HUES48 (cell line): Measurements from ENCODE around the gene ALDH2.
"Not testable (repeated sequence)": the region's sequence is repeated elsewhere in the genome, so short reads cannot be mapped to it uniquely, and the experiment has no call there.

ENCODE experiments used
- H3K27ac ChIP-seq: one replicate; pipeline ENCODE4 v1.7.0; 2013; ENCODE audit warnings: low read depth, low read length, inconsistent platforms
- H3K27me3 ChIP-seq: 2 replicates; pipeline ENCODE4 v1.6.1; 2013; ENCODE audit warnings: mild to moderate bottlenecking, low read length; ENCODE audit not compliant: control insufficient read depth, insufficient read depth
- H3K36me3 ChIP-seq: 2 replicates; pipeline ENCODE4 v1.6.1; 2013; ENCODE audit warnings: low read length; ENCODE audit not compliant: control insufficient read depth, insufficient read depth
- H3K4me1 ChIP-seq: 2 replicates; pipeline ENCODE4 v1.6.1; 2013; ENCODE audit warnings: mild to moderate bottlenecking, low read length; ENCODE audit not compliant: control insufficient read depth, insufficient read depth
- H3K4me3 ChIP-seq: 2 replicates; pipeline ENCODE4 v1.5.1; 2013; ENCODE audit warnings: mild to moderate bottlenecking, low read depth, low read length
- H3K9ac ChIP-seq: 2 replicates; pipeline ENCODE4 v1.6.1; 2013; ENCODE audit warnings: mild to moderate bottlenecking, low read depth, low read length, moderate library complexity
- H3K9me3 ChIP-seq: 2 replicates; pipeline ENCODE4 v1.6.1; 2013; ENCODE audit warnings: low read length; ENCODE audit not compliant: control insufficient read depth, insufficient read depth

The ALDH2 gene

GRCh38 chr12:111759991-111760390 lies 6.7 kb upstream of the ALDH2 start:
- Histone ChIP-seq H3K27ac (no peak overlapping the region), H3K4me3 (no peak overlapping the region), H3K9ac (no peak overlapping the region), H3K4me1 (peaks cover 13% of the 10 kb centered on the region), H3K27me3 (no peaks in the 10 kb centered on the region), H3K36me3 (no peaks in the 10 kb centered on the region), H3K9me3 (no peaks in the 10 kb centered on the region)

GRCh38 chr12:111761099-111761498 lies 5.6 kb upstream of the ALDH2 start:
- peaks cover 13% of the 10 kb centered on the region for H3K4me1 ChIP-seq
- H3K27ac ChIP-seq, result no peak overlapping the region
- no peak overlapping the region for H3K9ac ChIP-seq

GRCh38 chr12:111761706-111762105 lies 5.0 kb upstream of the ALDH2 start:
- no peak overlapping the region for H3K9ac ChIP-seq
- no peaks in the 10 kb centered on the region for H3K36me3 ChIP-seq
- peaks cover 4% of the 10 kb centered on the region; the same call in 1 of the 2 replicates for H3K27me3 ChIP-seq
- H3K4me3 ChIP-seq, result no peak overlapping the region
- peaks cover 16% of the 10 kb centered on the region for H3K4me1 ChIP-seq
- no peaks in the 10 kb centered on the region for H3K9me3 ChIP-seq
- H3K27ac ChIP-seq, result peak overlapping the region; percentile 45

More at GRCh38 chr12:111761099-111761498, 5.6 kb upstream of the ALDH2 start:
- Histone ChIP-seq H3K9me3 (no peaks in the 10 kb centered on the region), H3K36me3 (no peaks in the 10 kb centered on the region), H3K4me3 (no peak overlapping the region), H3K27me3 (peaks cover under 1% of the 10 kb centered on the region; the same call in 1 of the 2 replicates)

- H3K4me1 ChIP-seq, result peaks cover 12% of the 10 kb centered on the region
- H3K4me3 ChIP-seq, H3K36me3 ChIP-seq, H3K9ac ChIP-seq, H3K27me3 ChIP-seq, H3K9me3 ChIP-seq, H3K27ac ChIP-seq: not testable (repeated sequence)
Measured at GRCh38 chr12:111763552-111763951, 3.2 kb upstream of the ALDH2 start.

GRCh38 chr12:111764120-111764821 lies 2.5 kb upstream of the ALDH2 start:
- Histone ChIP-seq H3K4me1 (peaks cover 12% of the 10 kb centered on the region), H3K4me3 (no peak overlapping the region), H3K9ac (no peak overlapping the region), H3K27me3 (peaks cover 7% of the 10 kb centered on the region), H3K36me3 (no peaks in the 10 kb centered on the region), H3K27ac (no peak overlapping the region), H3K9me3 (no peaks in the 10 kb centered on the region)

GRCh38 chr12:111767362-111768158 lies 827 bp downstream of the ALDH2 start:
- peak overlapping the region; percentile 73 for H3K27ac ChIP-seq
- no peaks in the 10 kb centered on the region for H3K9me3 ChIP-seq
- H3K9ac ChIP-seq, result peak overlapping the region; percentile 79

GRCh38 chr12:111768159-111768895 lies 1.6 kb downstream of the ALDH2 start:
- no peaks in the 10 kb centered on the region for H3K9me3 ChIP-seq
- H3K36me3 ChIP-seq, result no peaks in the 10 kb centered on the region
- no peak overlapping the region for H3K27ac ChIP-seq
- H3K4me3 ChIP-seq, result peak overlapping the region; percentile 84
- no peak overlapping the region for H3K9ac ChIP-seq
- peaks cover 12% of the 10 kb centered on the region for H3K4me1 ChIP-seq
- peaks cover 7% of the 10 kb centered on the region for H3K27me3 ChIP-seq

More at GRCh38 chr12:111767362-111768158, 827 bp downstream of the ALDH2 start:
- H3K4me3 ChIP-seq, result peak overlapping the region; percentile 84
- H3K4me1 ChIP-seq, result peaks cover 12% of the 10 kb centered on the region
- H3K36me3 ChIP-seq, result no peaks in the 10 kb centered on the region
- peaks cover 7% of the 10 kb centered on the region for H3K27me3 ChIP-seq

GRCh38 chr12:111769599-111769998 lies 2.9 kb downstream of the ALDH2 start:
- Histone ChIP-seq H3K36me3 (no peaks in the 10 kb centered on the region), H3K4me3 (no peak overlapping the region), H3K27me3 (peaks cover 7% of the 10 kb centered on the region), H3K4me1 (peaks cover 14% of the 10 kb centered on the region), H3K27ac (no peak overlapping the region), H3K9me3 (no peaks in the 10 kb centered on the region), H3K9ac (no peak overlapping the region)

GRCh38 chr12:111773801-111774551 lies 7.2 kb downstream of the ALDH2 start:
- H3K27ac ChIP-seq, result peak overlapping the region; percentile 19
- H3K9me3 ChIP-seq, result no peaks in the 10 kb centered on the region
- no peaks in the 10 kb centered on the region for H3K27me3 ChIP-seq
- no peak overlapping the region for H3K4me3 ChIP-seq
- peaks cover 3% of the 10 kb centered on the region; the same call in 1 of the 2 replicates for H3K4me1 ChIP-seq
- no peak overlapping the region for H3K9ac ChIP-seq
- H3K36me3 ChIP-seq, result 0 out of 2 replicates have a peak, but pooled peaks cover 3% of the 10 kb centered on the region
